HG03558 (cell line): ENCODE measurements around the gene HS2ST1.

ENCODE experiments used
- ATAC-seq: cut with Tn5 transposase; IDR thresholded peaks from one replicate; pipeline ENCODE4 v1.9.1; 2021; ENCODE audit warnings: moderate number of reproducible peaks; ENCODE audit not compliant: unreplicated experiment; ENCODE audit errors: extremely low read depth

HS2ST1 gene

DNA sequence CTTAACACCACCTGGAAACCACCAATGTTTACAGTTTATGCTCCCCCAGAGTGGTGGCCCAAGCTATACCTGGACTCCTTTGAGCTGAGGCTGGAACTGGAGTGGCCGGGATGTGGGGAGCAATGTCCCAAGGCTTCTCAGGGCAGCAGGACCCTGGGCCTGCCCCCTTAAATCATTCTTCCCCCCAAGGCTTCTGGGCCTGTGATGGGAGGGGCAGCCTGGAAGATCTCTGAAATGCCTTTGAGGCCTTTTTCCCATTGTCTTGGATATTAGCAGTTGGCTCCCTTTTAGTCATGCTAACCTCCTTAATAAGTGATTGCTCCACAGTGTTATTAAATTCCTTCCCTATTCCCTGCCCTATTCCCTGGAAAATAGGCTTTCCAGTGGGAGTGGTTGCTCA, 185.8 kb downstream of the HS2ST1 start:
- ATAC-seq = no peak

DNA sequence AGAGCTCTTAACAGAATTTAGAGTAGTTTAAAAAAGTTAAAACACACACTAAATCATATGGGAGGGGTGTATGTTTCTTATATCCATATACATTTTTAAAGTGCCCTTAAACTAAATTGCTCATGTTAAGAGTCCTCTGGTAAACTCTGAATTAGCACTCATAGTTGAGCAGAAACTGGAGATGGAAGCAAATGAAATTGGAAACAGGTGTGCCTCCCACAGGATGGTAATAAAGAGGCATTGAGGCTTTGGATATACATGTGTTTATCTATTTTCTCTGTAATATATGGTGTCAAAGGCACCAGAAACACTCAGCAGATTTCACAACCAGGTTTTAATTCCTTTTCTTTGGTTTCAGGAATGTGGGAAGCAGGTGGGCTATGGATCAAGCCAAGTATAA, 188.6 kb downstream of the HS2ST1 start:
- no peak for ATAC-seq

DNA sequence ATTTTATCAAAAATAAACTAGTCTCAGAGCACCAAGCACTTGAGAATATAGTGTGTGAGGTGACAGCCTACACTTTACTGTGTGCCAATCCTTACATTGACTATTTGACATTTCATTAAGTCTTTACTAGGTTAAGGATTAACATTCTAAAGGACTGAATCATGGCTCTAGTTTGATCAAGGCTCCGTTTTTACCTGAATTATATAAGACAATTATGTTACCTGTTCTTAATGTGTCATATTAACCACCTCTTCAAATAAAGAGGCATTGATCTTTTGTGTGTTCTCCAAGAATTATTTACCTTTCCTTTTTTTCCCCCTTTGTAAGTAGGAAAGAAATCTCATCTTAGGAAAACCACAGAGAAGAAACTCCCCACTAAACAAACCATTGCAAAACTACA, 189.7 kb downstream of the HS2ST1 start:
- ATAC-seq = no peak

DNA sequence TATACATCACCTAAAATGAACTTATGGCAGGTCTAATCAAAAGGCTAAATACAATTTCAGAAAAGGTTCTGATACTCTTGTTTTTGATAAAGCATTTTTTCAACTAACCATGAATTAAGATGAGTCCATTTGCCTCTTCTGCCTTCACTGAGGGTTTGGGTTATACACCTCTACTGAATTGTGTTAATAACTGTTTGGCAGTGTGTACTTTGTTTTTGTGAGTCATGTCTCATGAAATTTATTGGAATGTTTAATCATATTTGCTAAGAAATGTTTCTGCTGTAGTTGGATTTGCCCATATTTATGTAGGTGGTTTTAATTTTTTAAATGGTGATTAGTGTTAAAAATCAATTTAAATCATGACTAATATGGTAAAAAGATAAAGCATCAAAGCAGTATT, 190.5 kb downstream of the HS2ST1 start:
- no peak for ATAC-seq

DNA sequence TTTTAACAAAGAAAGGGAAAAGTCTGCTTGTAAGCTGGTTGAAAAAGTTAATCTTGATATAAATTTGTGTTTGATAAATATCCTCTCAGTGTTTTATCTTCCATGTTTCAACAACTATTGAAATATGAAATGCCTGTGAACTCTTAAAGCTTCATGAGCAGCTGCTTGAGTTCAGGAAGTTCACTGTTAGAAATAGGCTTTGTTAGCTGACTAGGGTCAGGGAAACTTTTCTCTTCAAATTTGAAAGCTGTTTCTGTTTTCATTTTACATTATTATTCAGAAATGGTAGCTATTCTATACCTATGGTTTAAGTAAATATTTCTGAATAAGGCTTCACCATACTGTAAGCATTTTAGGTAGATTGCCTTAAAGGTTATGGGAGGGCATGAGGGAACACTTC, 191.7 kb downstream of the HS2ST1 start:
- no peak for ATAC-seq

DNA sequence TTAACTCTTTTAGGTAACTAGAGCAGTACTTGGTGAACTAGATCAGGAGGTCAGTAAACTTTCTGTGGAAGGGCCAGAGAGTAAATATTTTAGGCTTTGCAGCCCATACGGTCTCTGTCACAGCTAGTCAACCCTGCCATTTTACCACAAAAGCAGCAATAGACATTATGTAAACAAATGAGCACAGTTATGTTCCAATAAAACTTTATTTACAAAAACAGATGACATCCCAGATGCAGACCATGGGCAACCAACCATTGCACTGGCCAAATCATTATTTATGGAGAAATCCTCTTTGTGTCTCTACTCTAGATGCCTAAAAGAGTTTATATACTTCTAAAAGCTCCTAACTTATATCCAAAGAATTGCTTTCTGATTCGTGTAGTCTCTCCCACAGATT, 192.4 kb downstream of the HS2ST1 start:
- ATAC-seq = no peak

DNA sequence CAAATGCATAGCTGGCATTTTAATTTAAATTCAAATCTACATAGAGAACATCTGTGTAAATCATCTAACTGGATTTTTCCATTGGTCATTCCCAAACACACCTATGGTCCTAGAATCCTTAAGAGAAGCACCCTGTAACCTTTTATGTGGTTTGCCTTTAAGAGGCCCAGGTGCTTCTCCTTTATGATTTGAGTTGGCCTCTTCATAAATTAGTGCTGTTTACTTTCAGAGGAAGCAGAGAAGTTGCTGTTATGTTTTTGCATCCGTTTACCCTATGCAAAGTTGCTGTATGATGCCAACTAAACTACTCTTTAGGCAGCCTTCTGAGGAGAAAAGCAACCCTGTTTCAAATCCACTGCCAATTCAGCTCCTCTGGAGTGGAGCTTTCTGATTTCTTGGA, 193.8 kb downstream of the HS2ST1 start:
- no peak for ATAC-seq

DNA sequence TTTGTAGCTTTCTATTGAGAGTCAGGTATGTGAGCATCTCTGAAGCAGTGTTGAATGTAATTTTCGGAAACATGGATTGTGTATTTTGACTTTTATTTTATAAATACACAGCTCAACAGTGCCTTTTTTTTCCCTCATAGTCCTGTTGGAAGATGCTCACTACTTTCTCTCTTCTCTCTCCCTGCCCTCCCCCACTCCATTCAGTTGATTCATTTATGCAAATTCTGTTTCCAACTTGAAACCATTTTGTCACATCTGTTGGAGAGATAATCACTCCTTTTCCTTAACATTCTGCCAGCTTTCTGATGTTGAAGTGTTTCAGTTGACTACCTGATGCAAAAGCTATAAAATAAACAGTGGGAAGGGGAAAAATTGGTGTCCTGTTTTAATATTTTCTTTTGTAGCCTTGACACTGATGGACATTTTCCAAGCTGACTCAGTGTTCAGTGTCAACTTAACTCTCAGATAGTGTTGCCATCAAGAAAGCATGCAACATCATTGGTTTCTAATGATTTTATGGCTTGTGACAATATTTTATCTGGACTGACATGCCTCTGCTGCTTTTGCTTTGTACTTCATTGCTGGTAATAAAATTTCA, 194.5 kb downstream of the HS2ST1 start:
- ATAC-seq = no peak

DNA sequence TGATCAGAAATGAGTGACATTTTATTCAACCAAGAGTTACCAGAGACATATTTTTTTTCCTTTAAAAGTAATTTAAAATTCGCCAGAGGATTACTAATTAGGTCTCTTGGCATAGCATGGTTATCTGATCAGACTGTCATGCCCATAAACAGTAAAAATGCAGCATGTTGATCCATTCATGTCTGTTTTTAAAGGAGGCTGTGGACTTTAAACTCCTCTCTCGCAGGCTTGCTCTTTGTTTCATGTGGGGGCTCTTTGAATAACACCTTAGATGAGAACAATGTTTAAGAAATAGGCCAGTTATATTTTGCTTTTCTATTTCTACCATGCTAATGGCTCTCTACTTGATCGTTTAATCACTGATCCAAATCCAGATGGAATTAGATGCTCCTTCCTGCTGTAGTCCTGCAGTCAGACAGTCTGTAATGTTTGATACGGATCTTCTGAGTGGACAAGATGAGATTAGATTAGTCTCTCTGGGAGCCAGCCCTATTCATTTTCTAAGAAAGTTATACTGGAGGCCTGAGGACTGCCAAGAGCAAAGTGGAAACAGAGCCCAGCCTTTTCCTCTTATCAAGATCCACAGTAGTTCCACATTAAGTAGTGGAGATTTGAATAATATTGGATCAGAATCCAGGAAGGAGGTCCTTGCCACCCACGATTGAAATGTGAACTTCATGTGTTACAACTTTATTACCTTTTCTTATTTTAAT, 197.4 kb downstream of the HS2ST1 start:
- ATAC-seq = no peak

DNA sequence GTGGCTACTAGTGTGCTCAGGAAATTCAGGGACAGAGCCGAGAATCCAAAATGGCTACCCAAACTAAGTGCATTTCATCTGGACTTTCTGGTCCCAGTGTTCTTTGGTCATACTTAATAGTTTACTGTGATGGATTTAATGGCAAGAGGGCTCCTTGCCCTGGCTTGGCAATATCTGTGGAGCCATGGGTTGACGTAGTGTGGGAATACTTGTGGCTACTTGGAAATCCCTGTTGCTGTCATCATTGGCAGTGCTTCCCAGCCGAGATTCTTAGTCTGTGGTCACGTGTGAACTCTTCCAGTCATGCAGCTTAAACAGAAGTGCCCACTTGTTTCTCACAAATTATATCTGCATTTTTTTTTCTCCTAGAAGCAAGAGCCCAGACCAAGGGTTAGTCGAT, 198.9 kb downstream of the HS2ST1 start:
- no peak for ATAC-seq

DNA sequence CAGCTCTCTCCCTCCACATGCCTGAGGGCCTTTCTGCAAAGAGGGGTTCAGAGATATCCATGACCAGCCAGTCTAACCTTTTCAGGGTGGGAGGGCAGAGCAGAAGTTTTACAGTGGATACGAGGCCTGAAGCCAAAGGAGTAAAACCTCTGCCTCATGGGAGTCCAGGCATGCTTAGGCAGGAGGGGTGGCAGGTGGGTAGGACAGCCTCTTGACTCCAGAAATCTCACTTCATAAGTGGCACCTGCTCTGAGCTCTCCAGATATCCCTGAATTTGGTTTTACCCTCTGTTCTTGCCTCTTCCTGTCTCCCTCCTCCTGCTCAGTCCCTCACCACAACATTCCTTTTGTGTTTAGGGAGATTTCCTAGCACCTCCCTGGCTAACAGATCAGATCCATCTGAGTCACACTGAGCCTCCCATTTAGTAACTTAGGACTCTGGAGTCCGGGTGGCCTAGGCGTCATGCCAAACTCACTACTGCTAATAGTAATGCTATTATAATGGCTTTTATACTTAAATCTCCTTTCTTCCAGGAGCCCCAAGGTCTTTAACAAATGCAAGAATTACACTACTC, 201.0 kb downstream of the HS2ST1 start:
- no peak for ATAC-seq

DNA sequence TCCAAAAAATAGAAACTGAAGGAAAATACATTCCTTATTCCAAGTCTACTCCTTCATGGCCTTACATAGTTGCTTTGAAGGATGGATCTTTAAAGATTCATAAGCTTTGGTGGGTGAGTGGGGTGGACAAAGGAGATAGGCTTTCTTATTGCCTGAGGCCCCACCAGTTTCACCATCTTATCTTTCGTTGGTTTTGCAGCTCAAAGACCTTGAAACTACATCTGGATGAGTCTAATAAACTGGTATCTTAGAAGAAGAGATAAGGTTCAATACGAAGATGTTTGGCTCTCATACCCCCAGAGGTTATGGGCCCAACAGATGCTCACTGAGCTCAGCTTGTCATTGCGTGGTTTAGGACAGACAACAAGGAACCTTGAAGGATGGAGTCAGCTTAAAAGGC, 201.5 kb downstream of the HS2ST1 start:
- ATAC-seq = no peak

DNA sequence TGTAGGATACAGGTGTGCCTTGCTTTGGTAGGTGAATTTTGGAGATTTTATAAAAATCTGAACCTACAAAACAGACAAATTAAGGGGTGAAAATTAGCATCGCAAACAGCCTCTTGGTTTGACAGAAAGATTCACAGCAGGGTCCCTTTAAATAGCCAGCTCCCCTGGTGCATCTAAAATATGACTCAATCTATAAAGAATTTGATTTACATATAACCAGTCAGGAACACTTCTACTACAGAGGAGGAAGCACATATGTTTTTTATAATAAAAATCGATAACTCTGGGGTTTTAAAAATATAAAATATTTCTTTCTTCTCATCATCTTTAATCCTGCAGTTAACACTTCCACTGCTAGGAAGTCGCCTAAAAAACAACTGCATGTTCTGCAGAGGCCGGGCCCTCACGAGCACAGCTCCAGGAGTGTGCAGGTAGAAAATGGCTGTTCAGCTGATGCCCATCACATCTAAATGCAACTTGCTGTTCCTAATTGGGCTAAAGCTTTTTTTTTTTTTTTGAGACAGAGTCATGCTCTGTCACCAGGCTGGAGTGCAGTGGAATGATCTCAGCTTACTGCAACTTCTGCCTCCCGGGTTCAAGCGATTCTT, 203.4 kb downstream of the HS2ST1 start:
- no peak for ATAC-seq

DNA sequence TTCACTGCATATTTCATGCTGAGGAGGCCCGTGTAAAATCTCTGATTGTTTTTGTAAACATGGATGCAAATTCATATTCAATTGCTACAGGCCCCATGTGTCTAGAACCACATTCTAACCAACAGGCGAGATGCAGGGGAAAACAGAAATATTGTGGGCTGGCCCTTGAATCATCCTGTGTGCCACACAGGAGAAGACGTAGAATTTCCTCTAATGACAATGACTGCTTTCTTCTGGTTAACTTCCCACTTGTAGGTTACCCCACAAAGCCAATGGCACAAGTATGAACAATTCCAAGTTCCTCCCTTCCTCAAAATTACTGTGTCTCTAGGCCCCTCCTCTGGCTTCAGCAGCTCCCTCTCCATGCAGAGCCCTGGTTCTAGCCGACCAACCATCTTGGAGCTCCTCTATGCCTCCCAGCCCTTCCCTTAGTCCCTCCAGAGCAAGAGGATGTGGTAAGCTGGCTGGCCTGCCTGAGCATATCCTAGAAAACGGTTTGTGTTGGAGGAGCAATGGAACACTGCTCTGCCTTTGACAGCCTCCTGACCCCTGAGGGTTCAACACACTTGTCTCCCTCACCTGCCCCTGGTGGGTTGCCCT, 205.2 kb downstream of the HS2ST1 start:
- ATAC-seq = no peak

DNA sequence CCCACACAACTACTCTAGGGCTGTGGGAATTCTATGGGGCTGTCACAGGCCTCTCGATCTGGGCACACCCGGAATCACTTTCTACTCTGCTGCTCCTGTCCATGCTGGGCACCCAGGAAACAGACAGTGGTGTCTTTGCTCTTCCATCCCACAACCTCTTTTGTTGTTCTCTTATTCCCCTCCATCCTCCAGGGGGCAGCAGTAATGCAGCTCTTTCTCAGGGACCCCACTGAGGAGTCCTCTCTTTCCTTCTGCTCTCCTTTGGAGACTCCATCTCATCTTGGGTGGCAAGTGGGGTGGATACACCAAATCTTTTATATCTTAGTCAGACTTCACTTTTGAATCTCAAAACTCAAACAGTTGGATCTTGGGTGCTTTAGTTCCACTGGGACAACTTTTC, 206.3 kb downstream of the HS2ST1 start:
- ATAC-seq = no peak

DNA sequence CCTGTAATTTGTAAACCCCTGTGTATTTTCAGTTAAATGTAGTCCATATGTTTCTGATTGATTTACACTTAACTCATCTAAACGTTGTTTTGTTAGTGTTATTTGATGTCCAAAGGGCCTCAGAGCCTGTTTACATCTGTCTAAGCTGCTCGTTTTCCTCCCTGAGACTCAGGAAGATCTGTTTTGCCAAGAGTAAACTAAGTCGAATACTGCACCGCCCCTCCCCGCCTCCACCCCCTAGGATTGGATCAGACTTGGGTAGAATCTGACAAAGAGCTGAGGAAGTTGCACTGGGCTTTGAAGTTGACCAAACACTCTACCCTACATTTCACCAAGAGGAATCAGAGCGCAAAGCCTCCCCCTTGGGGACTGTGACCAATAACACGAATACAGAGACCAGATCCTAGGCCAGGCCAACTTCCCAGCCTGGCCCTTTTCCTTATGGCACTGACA, 207.3 kb downstream of the HS2ST1 start:
- ATAC-seq = no peak

DNA sequence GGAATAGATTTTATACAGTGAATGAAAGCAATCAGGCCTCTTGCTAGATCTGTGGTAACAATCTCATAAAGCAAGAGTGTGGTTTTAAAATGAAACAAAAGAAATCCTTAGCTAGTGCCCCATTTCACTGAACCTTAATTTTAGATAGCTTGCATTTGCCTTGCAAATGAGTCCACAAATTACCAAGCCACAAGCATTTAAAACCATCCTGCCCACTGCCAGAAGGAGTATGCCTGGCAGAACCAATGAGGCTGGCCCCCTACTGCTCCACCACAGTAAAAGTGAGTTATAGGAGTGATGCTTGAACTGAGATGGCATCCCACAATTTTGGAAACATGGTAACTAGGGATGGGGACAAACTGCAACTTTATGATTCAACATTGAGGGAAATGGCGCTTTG, 207.8 kb downstream of the HS2ST1 start:
- ATAC-seq = no peak

DNA sequence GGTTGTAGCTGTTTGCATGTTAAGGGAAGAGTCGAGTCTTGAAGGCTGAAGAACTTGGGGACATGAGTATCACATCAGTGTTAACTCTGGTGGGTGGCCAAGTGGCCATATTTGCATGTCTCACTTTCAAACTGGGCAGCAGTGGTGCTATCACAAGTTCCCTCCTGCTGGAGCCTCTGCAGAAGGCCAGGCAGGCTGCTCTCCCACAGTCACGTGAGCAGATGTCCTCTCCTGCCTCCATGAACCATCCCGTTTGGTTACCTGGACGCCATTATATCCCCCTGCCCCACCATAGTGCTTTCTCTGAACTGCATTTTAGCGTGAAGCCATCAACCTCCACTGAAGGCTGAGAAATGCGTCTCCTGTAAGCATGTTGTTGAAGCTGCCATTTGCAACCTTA, 209.2 kb downstream of the HS2ST1 start:
- no peak for ATAC-seq

DNA sequence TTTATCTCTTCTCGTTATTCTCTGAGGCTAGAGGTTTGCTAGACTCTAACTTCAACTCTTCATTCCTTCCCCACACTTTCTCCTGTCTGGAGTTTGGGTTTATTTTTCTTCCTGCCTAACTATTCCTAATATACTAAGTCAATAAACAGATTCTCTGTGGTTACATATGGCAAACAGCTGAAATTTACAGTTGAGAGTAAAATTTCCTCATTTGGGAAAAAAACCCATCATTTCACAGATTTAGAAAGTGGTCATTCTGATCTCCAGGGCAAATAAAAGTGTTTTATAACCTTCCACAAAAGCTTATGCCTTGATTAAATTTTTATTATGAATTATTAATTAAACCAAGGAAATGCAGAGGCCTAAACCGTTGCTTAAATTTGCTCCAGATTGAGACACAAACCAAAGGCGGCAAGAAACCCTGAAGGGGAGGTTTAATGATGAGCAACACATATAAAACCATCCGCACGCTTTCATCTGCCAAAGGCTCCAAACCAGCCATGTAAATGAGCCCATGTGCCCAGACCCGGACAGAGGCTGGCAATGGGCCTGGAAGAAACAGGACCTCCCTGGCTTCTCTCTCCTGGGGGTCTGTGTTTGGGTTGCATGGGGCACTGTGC, 212.6 kb downstream of the HS2ST1 start:
- no peak for ATAC-seq

DNA sequence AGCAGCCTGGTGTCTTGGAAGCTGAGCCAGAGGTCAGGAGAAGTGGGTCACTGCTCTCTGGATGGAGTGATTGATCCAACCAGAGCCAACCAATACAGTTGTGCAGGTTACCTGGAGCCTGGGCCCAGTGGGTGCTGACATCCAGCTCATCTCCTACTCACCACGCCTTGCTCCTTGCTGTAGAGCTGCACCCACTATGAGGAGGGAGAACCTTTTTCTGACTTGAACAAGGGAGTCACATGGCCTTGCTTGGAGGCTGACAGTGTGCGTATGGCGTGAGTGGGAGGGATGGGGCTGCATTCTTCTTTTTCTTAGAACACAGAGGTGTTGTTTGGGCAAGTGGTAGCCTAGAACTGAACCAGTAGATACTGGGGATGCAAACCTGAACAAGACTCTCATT, 213.1 kb downstream of the HS2ST1 start:
- ATAC-seq = no peak

DNA sequence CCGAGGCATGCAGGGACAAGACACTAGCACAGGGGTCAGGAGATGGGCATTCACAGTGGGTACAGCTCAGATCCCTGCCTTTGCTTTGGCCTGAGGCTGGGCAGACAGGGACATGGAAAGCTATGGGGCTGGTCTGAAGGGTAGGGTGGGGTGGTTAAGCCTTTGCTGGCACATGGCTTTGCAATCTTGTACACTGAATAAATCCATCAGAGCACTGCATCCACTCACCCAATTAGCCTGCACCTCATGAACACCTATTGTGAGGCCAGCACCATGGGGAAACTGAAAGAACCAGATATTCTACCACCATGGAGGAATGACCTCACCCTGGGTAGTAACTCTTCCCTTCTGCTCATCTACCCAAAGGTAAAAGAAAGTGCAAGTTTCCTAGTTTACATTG, 214.6 kb downstream of the HS2ST1 start:
- no peak for ATAC-seq
